Activated CD4-positive, alpha-beta memory T cell treated with anti-CD3 and anti-CD28 coated beads, Interleukin-2, amount 10 ng/mL, durations not matched to agents 7 days and 5 days (primary cell): ENCODE measurements around the gene ABCC4. TPM values are rescaled to one million over a fixed set of nuclear protein-coding genes. Genes with fewer than 3 reads are reported as not detected.

Experiments
- CTCF ChIA-PET: fragments of 350-600 bp; sonication (Branson Sonifier 250); formaldehyde crosslinking; loops from one replicate; lab custom pipeline; 2021; ENCODE audit warnings: antibody characterized with exemption, inconsistent platforms; lab: Charles Lee
- POLR2A ChIA-PET: fragments of 350-600 bp; sonication (Branson Sonifier 250); formaldehyde crosslinking; loops from one replicate; lab custom pipeline; 2021; ENCODE audit warnings: antibody characterized with exemption; lab: Charles Lee
- DNase-seq: peaks from one replicate; pipeline ENCODE4 v3.0.0-alpha.2; 2020
- H3K27ac Mint-ChIP-seq: one replicate; pipeline ENCODE4 v1.8.0; 2021; ENCODE audit warnings: mild to moderate bottlenecking, mixed read lengths
- H3K27me3 Mint-ChIP-seq: one replicate; pipeline ENCODE4 v1.8.0; 2021; ENCODE audit warnings: mixed read lengths
- H3K36me3 Mint-ChIP-seq: one replicate; pipeline ENCODE4 v1.8.0; 2021; ENCODE audit warnings: low read depth, mixed read lengths
- H3K4me1 Mint-ChIP-seq: one replicate; pipeline ENCODE4 v1.8.0; 2021; ENCODE audit warnings: mixed read lengths
- H3K4me3 Mint-ChIP-seq: one replicate; pipeline ENCODE4 v1.8.0; 2021; ENCODE audit warnings: mild to moderate bottlenecking, mixed read lengths
- H3K9me3 Mint-ChIP-seq: one replicate; pipeline ENCODE4 v1.8.0; 2021; ENCODE audit warnings: mixed read lengths
- total RNA-seq, 2 experiments: library from RNA; stranded (reverse); gene quantifications; one replicate each; pipeline ENCODE4 v1.2.3, GENCODE V29; 2021

Gene ABCC4
- total RNA-seq, 2 experiments from 2014 or later: 3.8 to 4.5 TPM

DNA sequence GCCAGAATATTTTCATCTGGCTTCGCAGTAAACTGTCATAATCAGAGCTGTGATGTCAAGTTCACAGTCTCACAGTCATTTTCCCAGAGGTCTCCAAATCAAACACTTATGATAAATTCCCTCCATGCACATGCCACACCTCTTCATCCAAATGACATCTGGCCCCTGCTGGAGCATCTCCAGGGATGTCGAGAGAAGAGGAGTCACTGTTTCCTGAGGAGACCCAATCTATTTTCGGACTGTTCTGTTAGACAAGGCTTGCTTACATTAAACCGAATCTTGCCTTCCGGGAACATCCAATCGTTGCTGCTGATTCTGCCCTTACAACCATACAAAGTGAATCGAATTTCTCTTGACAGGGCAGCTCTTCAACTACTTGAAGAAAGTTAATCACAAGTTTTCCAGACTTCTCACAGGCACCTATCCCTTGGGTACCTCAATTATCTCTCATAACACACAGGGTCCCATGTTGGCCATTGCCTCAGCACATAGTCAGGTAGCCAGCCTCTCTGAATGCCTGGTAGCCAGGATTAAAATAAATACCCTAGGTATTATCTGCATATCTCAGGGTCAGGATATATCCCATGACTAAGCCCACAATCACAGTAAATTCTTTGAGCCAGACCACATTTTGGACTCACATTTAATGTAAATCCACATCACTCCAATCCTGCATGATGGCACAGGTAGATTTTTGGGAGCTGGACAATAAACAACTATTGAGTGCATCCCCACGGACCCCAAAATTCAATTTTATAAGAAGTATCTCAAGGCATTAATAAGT lies 182.5 kb downstream of the ABCC4 start:
- H3K36me3 Mint-ChIP-seq: peaks cover 6% of the 10 kb centered on the region
- ChIA-PET POLR2A (no interaction called here), CTCF (no interaction called here)
- peaks cover 5% of the 10 kb centered on the region for H3K4me1 Mint-ChIP-seq
- H3K27me3 Mint-ChIP-seq: no peaks in the 10 kb centered on the region
- no peak overlapping the region for H3K27ac Mint-ChIP-seq
- DNase-seq: no peak
- no peak overlapping the region for H3K4me3 Mint-ChIP-seq
- no peaks in the 10 kb centered on the region for H3K9me3 Mint-ChIP-seq

DNA sequence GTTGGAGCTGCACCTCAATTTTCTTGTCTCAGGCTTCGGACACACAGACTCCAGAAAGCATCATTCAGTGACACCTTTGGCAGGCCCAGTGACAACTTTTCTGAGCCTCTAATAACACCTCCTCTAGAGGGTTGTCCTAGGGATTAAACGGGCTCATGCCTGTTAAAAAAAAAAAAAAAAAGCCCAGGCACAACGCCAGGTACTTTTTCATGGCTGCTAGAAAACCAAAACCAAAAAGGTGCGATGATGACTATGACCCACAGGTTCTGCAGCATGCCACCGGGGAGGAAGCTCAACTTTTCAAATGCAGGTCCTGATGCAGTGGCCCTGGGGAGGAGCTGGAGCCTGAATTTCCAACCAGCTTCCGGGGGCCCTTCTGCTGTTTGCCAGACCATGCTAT lies 184.2 kb downstream of the ABCC4 start:
- Mint-ChIP-seq H3K4me1 (peaks cover 1% of the 10 kb centered on the region), H3K9me3 (no peaks in the 10 kb centered on the region), H3K4me3 (no peak overlapping the region), H3K36me3 (peaks cover 6% of the 10 kb centered on the region), H3K27ac (no peak overlapping the region), H3K27me3 (no peaks in the 10 kb centered on the region)
- ChIA-PET POLR2A (no interaction called here), CTCF (no interaction called here)
- no peak for DNase-seq

DNA sequence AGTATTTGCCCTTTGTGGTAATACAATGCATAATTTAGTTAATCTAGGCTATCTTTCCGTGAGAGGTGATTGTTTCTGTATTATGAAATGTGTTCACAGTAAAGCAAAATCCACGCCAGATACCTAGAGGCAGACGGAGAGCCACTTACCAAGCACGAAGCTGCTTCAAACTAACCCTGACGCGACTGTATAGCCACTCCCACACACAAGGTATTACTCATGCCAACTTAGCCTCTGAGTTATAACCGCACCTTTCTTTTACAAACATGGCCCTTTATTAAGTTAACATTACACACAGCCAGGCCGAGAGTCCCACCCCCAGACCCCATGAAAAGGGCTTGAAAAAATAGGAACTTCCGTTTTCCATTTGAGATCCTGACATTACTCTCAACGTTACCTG lies 185.7 kb downstream of the ABCC4 start:
- DNase-seq: no peak
- ChIA-PET POLR2A (no interaction called here), CTCF (no interaction called here)
- Mint-ChIP-seq H3K36me3 (peaks cover 2% of the 10 kb centered on the region), H3K4me3 (no peak overlapping the region), H3K9me3 (no peaks in the 10 kb centered on the region), H3K27ac (no peak overlapping the region), H3K4me1 (no peaks in the 10 kb centered on the region), H3K27me3 (no peaks in the 10 kb centered on the region)

DNA sequence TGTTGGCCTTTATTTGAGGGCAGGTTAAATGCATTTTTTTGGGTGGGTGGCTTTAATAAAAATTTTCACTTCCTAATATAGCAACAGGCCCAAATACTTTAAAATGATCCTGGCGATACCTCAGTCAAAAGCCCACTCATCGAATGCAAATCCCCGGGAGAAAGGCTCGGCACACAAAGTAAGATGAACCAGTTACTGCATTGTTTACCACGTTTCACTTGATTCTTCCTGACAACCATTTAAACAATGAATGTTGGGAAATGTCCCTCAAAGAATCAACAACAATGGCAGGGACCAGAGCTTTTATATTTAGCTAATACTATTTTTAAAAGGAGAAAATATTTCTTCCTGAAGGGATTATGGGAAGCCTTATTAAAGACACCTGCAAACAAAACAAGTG lies 187.7 kb downstream of the ABCC4 start:
- Mint-ChIP-seq H3K4me1 (no peaks in the 10 kb centered on the region), H3K9me3 (no peaks in the 10 kb centered on the region), H3K27ac (no peak overlapping the region), H3K36me3 (peaks cover 5% of the 10 kb centered on the region), H3K27me3 (no peaks in the 10 kb centered on the region), H3K4me3 (no peak overlapping the region)
- ChIA-PET POLR2A (no interaction called here), CTCF (interaction anchor here (1.4 kb wide), 1 partner anchor 78 kb away, joined by 4 read pairs; no protein-coding TSS in a partner anchor)
- DNase-seq: no peak

DNA sequence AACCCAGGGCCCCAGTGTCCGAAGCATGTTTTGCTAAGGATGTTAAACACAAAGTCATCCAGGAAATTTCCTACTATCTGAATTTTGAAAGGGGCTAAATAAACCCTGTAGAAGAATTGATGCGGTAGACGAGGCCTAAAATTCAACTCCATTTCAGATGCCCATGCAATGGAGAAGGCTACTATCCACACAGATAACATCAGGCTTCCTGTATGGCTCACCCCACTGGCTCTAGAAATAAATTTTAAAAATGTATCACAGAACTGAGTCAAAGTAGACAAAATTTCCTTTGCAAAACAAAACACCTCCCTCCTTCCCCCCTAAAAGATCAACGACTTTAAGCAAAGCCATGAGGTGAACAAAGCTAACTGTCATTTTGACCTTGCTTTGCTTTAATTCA lies 188.4 kb downstream of the ABCC4 start:
- POLR2A ChIA-PET: no interaction called here
- no peak for DNase-seq
- Mint-ChIP-seq H3K4me1 (no peaks in the 10 kb centered on the region), H3K27ac (no peak overlapping the region), H3K36me3 (peaks cover 5% of the 10 kb centered on the region), H3K9me3 (no peaks in the 10 kb centered on the region), H3K4me3 (no peak overlapping the region), H3K27me3 (no peaks in the 10 kb centered on the region)
- CTCF ChIA-PET: no interaction called here

DNA sequence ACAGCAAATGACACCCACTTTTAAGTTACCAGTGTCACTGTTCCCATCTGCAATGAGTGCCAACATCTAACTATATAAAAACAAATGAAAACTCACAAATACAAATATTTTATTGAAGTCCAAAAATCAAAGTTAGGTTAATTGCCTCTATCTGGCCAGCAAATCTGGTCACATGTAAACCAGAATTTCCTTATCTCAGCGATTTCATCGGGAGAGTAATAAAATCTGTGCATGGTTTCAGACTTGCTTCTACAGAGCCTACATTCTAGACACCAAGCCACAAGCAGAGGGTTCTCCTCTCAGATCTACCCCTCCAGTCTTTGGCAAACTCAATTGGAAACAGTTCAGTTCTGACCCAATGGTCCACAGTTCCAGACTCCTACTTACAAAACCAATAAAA lies 189.6 kb downstream of the ABCC4 start:
- H3K4me3 Mint-ChIP-seq: no peak overlapping the region
- no peaks in the 10 kb centered on the region for H3K4me1 Mint-ChIP-seq
- no peaks in the 10 kb centered on the region for H3K27me3 Mint-ChIP-seq
- no peak overlapping the region for H3K27ac Mint-ChIP-seq
- DNase-seq: no peak
- POLR2A ChIA-PET: no interaction called here
- H3K9me3 Mint-ChIP-seq: no peaks in the 10 kb centered on the region
- CTCF ChIA-PET: no interaction called here
- H3K36me3 Mint-ChIP-seq: peaks cover 5% of the 10 kb centered on the region

DNA sequence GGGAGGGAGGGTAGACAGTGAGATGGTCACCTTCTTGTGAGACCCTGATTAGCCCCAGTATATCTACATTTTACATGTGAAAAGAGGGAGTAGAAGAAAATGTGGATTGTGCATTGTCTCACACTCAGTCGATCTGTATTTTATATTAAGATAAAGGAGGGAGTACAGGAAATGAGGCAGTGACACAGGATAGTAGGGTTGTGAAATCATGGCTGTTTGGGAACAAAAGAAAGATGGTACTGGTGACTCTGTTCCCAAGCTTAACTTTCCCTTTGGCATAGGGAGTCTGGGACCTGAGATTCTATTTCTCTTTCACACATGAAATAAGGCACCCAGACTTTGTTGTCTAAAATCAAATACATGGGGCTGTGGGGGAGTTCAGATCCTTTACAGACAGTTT lies 194.7 kb downstream of the ABCC4 start:
- CTCF ChIA-PET: no interaction called here
- peaks cover 9% of the 10 kb centered on the region for H3K36me3 Mint-ChIP-seq

DNA sequence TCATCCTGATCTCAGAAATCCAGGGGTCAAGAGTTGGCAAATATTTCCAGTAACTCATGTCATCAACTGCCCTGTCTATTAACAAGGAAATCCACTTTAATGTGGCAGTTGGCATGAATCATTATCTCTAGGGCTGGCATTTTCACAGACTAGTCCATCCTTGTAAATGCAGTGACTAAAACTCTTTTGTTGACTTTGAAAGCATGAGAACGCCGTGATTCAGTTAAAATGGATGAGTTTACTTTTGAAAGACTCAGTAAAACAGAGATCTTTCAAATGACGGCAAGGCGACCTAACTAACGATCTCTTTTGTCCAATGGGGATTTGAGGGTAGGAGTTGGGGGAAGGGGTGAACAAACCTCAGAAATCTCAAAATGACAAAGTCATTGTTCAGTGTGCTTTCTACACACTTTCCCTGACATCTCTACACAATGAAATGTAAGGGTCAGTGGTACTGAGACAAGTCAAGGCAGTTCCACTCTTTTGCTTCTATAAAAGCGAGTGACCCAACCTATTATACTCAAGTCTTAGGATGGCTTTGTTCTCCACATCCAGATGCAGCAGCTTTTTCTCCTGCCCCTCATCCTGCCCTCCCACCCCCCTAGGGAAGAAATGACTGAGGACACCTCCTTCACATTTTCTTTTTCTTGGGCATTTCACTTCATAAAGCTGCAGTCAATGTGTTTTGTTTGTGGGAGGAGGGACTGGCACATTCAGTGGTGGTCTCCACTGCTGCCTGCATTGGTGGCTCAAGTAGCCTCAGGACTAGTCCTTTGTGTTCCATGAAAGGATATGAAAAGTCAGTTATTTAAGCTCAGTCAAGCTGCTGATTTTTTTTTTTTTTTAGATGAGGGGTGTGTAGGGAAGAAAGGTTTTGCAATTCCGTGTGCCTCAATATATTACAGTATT lies 200.5 kb downstream of the ABCC4 start:
- H3K27ac Mint-ChIP-seq: no peak overlapping the region
- peaks cover 11% of the 10 kb centered on the region for H3K36me3 Mint-ChIP-seq
- H3K27me3 Mint-ChIP-seq: no peaks in the 10 kb centered on the region
- no peak for DNase-seq
- peaks cover 9% of the 10 kb centered on the region for H3K9me3 Mint-ChIP-seq
- ChIA-PET POLR2A (no interaction called here), CTCF (no interaction called here)
- no peak overlapping the region for H3K4me3 Mint-ChIP-seq
- H3K4me1 Mint-ChIP-seq: peaks cover 9% of the 10 kb centered on the region

More for the DNA sequence above, 194.7 kb downstream of the ABCC4 start:
- no peaks in the 10 kb centered on the region for H3K27me3 Mint-ChIP-seq
- no peaks in the 10 kb centered on the region for H3K4me1 Mint-ChIP-seq
- no peak for DNase-seq
- POLR2A ChIA-PET: no interaction called here
- no peaks in the 10 kb centered on the region for H3K9me3 Mint-ChIP-seq
- H3K27ac Mint-ChIP-seq: no peak overlapping the region
- H3K4me3 Mint-ChIP-seq: no peak overlapping the region

DNA sequence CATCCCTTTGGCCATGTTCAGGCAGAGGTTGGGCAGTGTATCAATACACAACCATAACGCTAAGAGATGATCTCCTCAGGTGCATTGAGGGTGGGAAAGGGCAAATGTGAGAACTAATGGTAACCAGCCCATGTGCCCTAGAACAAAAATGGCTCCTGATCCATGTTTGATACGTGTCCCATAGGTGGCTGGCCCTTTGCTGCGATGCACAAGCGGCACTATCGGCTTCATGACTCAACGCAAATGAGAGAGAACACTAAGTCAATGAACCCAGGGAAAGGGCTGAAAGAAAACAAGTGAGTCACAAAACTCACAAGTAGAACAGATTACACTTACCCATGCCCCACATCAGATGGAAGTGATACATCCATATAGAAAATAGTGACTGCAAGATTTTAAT lies 201.7 kb downstream of the ABCC4 start:
- no peak for DNase-seq
- peaks cover 10% of the 10 kb centered on the region for H3K36me3 Mint-ChIP-seq

DNA sequence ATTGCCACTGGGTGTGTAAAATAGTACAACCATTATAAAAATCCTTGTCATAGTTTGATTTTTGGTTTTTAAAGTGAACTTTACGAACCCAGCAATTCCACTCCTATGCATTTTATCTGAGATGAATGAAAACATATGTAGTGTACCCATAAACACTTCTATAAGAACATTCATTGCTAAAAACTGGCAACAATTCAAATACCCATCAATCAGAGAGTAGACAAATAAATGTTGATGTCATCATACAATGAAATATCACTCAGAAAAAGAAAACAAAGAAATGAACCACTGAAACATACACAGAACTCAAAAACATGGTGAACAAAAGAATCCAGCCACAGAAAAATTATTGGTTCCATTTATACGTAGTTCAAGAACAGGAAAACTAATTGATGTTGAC lies 202.3 kb downstream of the ABCC4 start:
- H3K27ac Mint-ChIP-seq: no peak overlapping the region
- H3K9me3 Mint-ChIP-seq: peaks cover 16% of the 10 kb centered on the region
- ChIA-PET CTCF (no interaction called here), POLR2A (no interaction called here)
- peaks cover 9% of the 10 kb centered on the region for H3K4me1 Mint-ChIP-seq
- H3K4me3 Mint-ChIP-seq: no peak overlapping the region
- peaks cover 8% of the 10 kb centered on the region for H3K36me3 Mint-ChIP-seq
- DNase-seq: no peak
- no peaks in the 10 kb centered on the region for H3K27me3 Mint-ChIP-seq

More for the DNA sequence above, 201.7 kb downstream of the ABCC4 start:
- Mint-ChIP-seq H3K9me3 (peaks cover 16% of the 10 kb centered on the region), H3K27ac (no peak overlapping the region), H3K27me3 (no peaks in the 10 kb centered on the region), H3K4me1 (peaks cover 9% of the 10 kb centered on the region), H3K4me3 (no peak overlapping the region)
- ChIA-PET CTCF (no interaction called here), POLR2A (no interaction called here)

DNA sequence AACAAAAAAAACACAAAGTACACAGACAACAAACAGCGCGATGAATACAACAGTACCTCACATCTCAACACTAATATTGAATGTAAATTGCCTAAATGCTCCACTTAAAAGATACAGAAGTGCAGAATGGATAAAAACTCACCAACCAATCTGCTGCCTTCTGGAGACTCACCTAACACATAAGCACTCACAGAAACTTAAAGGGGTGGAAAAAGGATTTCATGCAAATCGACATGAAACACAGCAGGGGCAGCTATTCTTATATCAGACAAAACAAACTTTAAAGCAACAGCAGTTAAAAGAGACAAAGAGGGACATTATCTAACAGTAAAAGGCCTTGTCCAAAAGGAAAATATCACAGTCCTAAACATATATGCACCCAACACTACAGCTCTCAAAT lies 209.5 kb downstream of the ABCC4 start:
- peaks cover 13% of the 10 kb centered on the region for H3K9me3 Mint-ChIP-seq
- POLR2A ChIA-PET: no interaction called here
- peaks cover 13% of the 10 kb centered on the region for H3K36me3 Mint-ChIP-seq
- DNase-seq: no peak
- H3K4me1 Mint-ChIP-seq: peaks cover 5% of the 10 kb centered on the region
- H3K4me3 Mint-ChIP-seq: no peak overlapping the region
- CTCF ChIA-PET: no interaction called here
- no peaks in the 10 kb centered on the region for H3K27me3 Mint-ChIP-seq
- H3K27ac Mint-ChIP-seq: no peak overlapping the region

DNA sequence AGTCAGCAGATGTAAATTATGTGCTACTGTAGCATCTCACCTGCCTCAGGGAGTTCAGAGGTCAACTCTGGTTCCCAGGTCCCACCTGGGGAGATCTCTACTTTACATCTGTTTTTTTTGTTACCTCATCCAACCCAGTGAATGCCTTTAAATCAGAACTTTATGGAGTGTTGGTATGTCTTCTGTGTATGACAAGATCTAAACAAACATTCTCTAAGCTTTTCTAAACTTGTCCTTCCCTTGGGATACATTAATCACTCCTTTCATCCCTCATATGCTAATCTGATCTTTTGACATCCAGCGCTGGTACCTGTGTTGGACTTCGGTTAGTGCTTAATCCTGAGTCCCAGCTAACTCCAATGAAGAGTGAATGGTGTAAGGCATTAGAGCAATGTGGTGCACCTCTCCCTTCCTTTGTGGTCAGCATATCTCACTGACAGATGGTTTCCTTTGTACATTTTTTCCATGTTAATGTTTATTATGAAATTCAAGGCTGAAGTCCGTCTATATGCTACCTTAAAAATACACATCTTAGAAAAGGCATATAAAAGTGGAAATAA lies 213.4 kb downstream of the ABCC4 start:
- no peaks in the 10 kb centered on the region for H3K27me3 Mint-ChIP-seq
- CTCF ChIA-PET: no interaction called here
- DNase-seq: no peak
- H3K9me3 Mint-ChIP-seq: no peaks in the 10 kb centered on the region
- H3K4me1 Mint-ChIP-seq: peaks cover 5% of the 10 kb centered on the region
- H3K4me3 Mint-ChIP-seq: no peak overlapping the region
- H3K36me3 Mint-ChIP-seq: peaks cover 2% of the 10 kb centered on the region
- H3K27ac Mint-ChIP-seq: no peak overlapping the region
- POLR2A ChIA-PET: no interaction called here

DNA sequence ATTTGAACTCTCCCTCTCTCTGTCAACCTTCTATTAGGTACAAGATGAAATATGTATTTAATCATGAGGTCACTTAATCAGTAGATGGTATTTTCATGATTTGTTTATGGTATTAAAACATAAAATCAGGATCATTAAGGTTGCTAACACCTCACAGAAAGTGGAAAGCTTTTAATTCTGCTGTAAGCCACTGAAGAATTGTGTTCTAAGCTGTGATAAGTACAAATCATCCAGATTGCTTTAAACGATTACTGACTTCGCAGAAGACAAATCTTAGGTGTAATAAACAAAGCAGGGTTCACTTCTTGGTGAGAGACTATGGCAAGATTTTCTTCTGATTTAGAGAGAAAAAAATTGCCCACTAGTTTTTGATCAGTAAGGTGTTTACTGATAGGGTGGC lies 214.5 kb downstream of the ABCC4 start:
- Mint-ChIP-seq H3K27me3 (no peaks in the 10 kb centered on the region), H3K27ac (no peak overlapping the region), H3K9me3 (no peaks in the 10 kb centered on the region), H3K4me3 (no peak overlapping the region), H3K36me3 (no peaks in the 10 kb centered on the region), H3K4me1 (peaks cover 5% of the 10 kb centered on the region)
- DNase-seq: no peak
- ChIA-PET POLR2A (no interaction called here), CTCF (interaction anchor here (0.6 kb wide), 1 partner anchor 700 kb away, joined by 3 read pairs; no protein-coding TSS in a partner anchor)
